GM21529 (cell line): Measurements from ENCODE around the gene DTNBP1.

Source experiments
- ATAC-seq: cut with Tn5 transposase; IDR thresholded peaks from one replicate; pipeline ENCODE4 v1.9.1; 2021; ENCODE audit not compliant: unreplicated experiment

Gene DTNBP1

DNA sequence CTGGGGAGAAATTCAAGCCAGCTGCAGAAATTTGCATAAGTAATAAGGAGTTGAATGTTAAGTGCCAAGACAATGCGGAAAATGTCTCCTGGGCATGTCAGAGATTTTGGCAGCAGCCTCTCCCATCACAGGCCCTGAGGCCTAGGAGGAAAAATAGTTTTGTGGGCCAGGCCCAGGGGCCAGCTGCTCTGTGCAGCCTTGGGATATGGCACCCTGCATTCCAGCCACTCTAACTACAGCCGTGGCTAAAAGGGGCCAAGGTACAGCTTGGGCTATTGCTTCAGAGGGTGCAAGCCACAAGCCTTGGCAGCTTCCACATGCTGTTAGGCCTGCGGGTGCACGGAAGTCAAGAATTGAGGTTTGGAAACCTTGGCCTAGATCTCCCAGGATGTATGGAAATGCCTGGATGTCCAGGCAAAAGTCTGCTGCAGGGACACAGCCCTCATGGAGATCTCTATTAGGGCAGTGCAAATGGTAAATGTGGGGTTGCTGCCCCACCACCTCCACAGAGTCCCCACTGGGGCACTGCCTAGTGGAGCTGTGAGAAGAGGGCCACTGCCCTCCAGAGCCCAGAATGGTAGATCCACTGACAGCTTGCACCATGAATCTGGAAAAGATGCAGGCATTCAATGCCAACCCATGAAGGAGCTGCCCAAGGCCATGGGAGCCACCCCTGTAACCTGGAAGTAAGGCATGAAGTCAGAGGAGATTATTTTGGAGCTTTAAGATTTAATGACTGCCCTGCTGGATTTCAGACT is 126.5 kb downstream of the DTNBP1 start:
- no peak for ATAC-seq

DNA sequence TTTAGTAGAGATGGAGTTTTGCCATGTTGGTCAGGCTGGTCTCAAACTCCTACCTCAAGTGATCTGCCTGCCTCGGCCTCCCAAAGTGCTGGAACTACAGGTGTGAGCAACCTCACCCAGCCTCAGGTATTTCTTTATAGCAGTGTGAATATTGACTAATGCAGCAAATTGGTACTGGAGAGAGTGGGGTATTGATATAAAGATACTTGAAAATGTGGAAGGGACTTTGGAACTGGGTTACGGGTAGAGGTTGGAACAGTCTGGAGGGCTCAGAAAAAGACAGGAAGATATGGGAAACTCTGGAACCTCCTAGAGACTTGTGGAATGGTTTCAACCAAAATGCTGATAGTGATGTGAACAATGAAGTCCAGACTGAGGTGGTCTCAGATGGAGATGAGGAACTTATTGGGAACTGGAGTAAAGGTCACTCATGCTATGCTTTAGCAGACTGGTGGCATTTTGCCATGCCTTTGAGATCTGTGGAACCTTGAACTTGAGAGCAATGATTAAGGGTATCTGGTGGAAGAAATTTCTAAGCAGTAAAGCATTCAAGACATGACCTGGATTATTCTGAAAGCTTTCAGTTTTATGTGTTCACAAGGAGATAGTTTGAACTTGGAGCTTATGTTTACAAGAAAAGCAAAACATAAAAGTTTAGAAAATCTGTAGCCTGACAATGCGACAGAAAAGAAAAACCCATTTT is 127.2 kb downstream of the DTNBP1 start:
- ATAC-seq, result no peak

DNA sequence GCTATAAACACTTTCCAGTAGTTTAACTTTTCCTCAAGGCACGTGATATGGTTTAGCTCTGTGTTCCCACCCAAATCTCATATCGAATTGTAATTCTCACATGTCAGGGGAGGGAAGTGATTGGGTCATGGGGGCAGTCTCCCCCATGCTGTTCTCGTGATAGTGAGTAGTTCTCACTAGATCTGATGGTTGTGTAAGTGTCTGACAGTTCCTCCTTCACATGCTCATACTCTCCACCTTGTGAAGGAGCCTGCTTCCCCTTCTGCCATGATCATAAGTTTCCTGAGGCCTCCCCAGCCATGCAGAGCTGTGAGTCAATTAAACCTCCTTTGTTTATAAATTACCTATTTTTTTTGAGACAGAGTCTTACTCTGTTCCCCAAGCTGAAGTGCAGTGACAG is 127.9 kb downstream of the DTNBP1 start:
- ATAC-seq, result no peak

DNA sequence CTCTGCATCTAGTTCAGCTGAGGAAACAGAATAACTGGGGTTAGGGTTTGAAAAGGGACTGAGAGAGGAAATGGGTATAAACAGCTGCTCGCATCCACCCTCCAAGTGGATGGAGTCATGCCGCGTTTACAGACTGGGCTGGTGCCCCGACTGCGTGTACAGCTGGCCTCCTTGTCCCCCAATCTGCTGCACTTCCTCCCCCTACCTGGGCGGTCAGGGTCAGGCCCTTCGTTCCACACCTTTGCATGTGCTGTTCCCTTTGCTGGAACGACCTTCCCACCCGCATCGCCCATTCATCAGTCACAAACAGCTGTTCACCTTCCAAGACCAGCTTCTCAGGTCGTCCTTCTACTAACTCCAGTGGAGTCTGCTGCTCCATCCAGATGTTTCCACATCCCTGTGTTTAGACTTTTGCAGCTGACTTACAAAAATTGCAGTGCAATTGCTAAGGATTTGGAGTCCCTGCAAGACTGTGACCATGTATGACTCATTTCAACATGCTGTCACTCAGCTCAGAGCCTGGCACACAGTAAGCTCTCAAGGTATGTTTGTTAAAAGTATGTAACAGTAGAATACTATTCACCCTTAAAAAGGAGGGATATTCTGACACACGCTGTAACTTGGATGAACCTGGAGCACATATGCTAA is 129.3 kb downstream of the DTNBP1 start:
- no peak for ATAC-seq

DNA sequence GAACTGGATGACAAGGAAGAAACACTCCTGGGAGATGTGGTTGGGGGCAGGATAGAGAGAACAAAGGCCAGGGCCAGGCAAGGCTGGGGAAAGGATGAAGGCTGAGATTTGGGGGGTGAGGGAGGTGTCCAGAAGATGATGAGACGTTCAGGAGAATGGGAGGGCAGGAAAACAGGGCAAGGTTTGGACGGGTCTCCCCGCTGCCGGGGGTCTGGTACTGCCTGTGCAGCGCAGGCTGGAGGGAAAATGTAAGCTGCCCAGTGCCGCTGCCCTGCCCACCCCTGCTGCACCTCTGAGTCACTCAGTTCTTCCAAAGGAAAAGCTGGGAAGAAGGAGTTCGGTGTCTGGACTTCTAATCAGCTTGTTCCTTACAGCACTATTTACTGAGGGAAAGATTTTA is 130.9 kb downstream of the DTNBP1 start:
- ATAC-seq, result no peak

DNA sequence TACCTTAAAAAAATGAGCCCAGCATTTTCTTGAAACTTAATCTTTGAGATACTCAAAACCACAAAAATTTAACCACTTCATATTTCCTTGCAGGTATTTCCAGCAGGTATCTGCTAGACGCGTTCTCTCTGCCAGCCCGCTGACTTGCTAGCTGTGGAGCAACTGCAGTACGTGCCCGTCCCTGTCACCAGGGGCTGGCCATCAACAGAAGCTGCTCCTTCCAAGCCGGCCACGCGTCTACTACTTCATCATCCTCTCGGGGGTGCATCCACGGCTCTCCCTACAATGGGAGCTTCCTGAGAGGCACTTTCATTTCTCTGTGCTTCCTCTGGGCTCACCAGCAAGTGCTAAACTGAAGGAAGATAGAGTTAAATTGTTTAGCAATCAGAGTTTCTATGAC is 132.4 kb downstream of the DTNBP1 start:
- ATAC-seq, result no peak

DNA sequence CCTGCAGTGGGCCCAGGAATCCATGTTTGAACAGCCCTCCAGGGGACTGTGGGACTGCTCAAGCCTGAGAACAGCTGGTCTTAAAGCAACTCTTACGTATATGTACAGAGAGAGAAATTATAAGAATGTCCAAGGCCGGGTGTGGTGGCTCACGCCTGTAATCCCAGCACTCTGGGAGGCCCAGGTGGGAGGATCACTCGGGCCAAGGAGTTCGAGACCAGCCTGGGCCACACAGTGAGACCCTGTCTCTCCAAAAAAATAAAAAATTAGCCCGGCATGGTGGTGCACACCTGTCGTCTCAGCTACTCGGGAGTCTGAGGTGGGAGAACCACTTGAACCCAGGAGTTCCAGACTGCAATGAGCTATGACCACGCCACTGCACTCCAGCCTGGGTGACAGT is 134.0 kb downstream of the DTNBP1 start:
- ATAC-seq, result no peak

DNA sequence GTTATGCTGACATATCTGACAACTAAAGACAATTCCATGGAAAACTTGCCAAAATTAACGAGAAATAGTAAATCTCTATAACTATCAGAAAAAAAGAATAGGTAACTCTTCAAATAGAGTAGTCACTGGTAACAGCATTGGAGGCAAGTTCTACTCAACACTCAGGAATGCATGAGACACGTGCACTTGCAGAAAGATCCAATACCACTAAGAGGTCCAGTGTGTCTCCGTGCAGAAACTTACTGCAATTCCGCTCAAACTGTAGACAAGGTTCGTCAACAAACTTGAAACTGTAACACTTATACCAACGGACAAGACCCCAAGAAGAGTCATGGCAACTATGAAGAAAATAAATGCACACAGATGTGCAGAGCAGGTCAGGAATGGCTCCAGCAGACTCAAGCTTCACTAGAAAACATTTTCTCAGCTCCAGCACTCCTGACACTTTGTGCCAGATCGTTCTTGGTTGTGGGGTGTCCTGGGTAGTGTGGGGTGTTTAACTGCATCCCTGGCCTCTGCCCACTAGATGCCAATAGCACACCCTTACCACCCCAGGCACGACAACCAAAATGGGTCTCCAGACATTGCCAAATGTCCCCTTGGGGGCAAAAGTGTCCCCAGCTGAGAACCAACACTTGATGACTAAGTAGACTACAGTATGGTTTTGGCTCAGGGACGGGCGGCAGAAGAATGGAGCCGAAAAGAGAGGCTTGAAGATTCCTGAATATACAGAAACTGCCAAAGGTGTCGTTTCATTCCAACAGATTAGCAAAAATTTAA is 134.8 kb downstream of the DTNBP1 start:
- no peak for ATAC-seq

DNA sequence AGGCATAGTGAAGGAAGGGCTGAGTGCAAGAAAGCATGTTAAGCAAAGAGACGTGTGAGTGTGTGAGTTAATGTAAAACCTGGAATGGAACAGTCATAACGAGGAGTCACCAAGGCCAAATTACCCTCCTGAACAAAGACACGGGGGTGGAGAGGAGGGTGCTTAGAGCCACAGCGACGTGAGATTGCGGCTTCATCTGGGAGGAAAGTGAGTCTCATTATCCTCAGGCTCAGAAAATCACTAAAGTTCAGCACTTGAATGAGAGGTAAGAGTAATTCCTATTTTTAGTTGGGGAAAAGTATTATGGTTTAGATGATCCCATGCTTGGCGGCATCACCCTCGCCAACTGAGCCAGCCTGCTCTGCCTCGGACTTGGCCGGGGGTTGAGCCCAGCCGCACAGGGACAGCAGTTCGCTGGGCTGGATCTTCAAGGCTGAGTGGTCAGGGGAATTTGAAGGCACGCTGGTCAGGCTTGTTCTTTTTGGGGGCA is 136.6 kb downstream of the DTNBP1 start:
- peak; percentile 82 for ATAC-seq

DNA sequence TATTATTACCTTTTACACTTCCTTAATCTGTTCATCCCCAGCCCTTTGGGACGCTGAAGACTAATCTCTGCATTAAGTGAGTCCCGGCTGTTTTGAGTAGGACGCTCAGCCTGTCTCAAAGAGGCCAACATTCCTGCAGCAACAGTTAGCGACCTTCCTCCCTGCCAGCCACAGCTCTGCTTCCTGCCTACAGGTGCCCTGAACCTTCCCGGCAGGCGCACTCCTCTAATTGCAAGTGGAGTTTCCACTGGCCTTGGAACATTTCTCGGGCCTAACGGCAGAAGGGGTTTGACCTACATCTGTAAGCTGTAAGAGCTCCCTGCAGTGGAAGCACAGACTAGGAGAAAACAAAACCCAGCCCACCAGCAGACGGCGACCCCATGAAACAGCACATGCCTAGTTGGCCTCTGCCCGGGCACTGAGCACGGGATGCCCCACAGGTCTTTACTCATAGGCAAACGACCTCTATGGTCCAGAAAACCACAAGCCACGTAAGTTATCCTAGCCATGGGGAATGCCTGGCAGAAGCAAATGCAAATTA is 137.9 kb downstream of the DTNBP1 start:
- ATAC-seq, result no peak

DNA sequence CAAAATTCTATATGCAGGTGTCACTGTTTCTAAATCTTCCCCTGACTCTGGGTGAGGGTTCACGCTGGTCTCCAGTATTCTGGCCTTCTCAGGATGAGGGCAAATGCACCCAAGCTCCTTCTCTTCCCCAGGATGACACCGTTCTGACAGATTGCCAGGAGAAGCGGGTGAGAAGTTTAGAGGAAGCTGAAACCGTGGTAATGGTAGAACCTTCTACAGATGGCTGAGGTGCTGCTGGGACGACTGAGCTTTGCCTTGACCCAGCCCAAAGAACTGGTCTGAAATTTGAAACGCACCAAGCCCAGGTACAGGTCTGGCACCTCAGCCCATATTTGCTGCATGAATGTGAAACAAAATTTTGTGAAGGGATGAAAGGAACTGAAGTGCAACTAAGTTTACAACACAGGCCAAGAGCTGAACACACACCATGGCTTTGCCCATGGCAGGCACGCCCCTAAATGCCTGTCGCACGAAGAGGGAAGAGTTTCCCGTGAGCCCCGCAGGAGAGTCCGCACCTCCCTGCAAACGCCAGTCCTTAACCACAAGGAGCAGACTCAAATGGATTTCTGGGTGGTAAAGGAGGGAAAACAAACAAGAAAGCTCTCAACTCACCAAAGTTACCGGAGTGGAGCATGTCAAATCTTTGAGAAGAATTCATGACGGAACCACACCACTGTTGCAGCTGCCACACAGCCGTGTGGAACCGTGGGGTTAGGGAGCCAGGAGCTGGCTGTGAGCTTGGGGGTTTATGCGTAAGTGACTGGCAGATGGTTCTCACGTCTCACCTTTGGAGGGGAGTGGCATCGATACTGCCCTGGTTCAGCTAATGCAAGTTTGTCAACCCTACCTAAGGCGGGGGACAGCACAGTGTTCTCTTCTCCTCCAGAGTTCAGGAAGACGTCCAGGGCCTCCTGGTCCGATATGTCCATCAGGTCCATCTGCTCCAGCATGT is 138.9 kb downstream of the DTNBP1 start:
- ATAC-seq, result no peak

DNA sequence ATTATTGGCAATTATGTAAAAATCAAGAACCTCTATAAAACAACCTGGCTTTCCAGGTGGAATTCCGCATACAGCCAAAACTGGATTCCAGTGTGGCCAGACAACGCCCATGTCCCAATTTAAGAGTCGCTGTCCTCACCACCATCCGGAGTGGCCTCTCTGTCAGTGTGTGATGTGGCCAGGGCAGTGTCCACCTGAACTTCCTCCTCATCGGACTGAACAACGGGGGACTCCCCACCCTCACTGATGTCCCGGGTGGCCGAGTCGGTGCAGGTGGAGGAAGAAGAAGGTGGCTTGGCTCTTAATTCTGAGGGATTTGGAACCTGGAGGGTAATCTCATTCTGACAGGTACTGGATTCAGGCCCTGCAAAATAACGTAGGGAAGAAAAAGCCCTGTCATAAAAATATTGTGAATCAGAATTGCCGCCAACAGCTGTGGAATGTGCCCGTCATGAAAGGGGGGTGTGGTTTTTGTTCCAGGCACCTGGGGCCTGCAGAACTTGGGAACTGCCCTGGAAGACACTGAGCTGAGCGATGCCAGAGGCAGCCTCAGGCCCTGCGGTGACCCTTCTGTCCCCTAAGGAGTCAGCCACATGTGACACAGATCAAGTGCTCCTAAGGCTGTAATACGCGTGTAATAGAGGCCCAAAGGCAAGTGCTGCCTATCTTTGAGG is 139.8 kb downstream of the DTNBP1 start:
- ATAC-seq, result no peak

DNA sequence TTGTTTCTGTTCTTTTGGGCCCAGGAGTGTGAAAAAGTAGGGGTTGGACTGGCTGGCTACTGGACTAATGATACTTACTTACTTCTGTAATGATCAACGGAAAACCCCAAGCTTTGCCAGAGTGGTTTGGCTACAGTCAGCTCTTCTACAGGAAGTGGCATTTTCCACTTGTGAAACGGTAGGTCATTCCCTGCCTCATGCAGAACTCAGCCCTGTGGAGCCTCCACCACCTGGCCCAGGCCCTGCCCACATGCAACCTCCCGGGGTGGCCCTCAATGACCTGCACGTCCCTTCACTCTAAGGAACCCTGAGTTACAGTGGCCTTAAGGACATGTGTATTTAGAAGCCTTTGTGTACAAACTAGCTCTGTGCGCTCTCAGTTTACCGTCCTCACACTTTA is 140.4 kb downstream of the DTNBP1 start:
- ATAC-seq, result no peak

DNA sequence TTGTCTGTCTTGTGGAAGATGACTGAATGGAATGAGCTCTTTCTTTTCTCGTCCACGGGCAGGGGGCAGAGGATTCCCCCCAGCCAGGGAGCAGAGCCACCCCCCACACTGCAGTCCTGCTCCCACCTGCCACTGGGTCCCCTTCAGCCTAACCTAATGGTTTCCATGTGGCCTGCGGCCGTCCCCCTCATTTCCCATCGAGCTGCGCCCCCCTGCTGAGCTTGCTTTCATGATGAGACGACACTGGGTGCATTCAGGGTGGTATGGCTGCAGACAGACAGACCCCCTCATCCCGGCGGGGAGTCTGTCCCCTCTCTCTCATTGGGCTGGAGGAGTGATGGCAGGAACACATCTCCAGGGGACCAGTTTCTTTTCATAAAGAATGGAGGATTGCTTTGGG is 140.8 kb downstream of the DTNBP1 start:
- ATAC-seq, result no peak

DNA sequence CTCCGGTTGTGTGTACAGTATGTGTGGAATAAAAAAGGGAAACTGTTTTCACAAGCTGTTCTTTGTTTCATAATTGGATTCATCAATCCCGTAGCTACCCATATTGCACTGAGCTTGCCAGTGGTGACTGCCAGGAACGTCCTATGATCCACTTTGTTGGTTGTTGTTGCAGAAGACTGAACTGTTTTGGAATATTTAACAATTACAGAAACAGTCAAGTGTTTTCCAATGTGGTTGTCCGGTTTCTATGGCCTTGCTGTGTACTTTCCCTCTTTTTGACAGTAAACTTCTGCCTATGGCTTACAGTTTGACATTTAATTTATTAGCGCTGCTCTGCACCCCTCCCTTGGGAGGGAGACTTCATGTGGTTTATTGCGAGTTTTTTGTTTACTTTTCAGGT is 141.2 kb downstream of the DTNBP1 start:
- ATAC-seq, result no peak

DNA sequence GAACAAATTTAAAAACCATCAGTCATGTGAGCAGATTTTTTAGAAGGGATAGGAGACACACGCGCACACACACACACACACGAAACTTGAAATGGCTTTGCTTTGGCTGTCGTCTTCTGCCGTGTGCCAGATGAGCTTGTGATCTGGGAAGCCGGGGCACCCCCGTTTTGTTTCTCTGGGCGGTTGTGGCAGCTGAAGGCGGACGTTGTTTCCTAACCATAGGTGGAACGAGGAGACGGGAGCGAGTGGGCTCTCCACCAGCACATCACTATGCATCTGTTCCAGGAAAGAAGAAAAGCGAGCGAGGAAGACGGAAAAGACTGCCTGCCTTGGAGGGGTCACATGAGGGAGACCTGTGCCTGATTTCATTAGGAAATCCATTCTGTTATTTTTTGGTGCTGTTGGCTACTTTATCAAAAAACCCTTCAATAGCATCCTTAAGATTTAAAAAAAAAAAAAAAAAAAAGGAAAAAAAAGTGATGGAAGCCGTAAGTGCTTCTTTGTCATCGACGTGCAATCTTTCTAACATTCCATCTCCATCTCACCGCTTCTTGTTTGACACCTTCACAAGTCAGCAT is 142.1 kb downstream of the DTNBP1 start:
- no peak for ATAC-seq

DNA sequence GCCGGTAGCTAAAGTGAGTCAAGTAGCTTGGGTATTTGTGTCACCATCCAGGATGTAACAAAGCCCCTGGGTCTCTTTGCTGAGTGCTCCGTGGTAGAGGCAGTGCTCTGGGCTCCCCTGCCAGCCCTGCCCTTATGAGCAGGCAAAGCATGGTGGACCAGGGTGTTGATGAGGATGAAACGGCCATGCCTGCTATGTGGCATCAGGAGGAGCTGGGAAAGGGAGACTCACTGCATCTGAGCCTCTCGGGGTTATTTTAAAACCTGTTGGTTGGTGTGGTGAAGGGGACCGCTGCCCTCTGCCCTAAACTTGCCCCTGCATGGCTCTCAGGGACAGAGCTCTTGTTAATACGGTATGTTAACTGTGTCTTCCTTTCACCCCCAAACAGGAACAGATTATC is 143.1 kb downstream of the DTNBP1 start:
- no peak for ATAC-seq

DNA sequence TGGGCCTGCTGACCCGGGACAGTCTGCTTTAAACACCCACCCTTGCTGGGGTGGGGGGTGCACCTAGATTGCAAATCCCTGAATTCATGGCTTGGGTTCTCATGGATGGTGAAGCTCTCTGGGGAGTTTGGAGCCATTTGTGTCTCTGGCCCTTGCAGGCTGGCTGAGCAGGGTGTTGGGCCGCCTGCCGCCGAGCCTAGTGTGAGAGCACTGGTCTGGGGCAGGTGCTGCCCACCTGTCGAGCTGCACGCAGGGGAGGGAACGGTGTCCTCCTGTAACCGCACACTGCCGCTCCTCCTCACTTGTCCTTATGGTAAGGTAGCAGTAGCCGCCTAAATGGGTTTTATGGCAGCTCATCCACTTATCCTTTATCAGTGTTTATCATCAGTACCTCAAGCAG is 143.9 kb downstream of the DTNBP1 start:
- ATAC-seq, result no peak

DNA sequence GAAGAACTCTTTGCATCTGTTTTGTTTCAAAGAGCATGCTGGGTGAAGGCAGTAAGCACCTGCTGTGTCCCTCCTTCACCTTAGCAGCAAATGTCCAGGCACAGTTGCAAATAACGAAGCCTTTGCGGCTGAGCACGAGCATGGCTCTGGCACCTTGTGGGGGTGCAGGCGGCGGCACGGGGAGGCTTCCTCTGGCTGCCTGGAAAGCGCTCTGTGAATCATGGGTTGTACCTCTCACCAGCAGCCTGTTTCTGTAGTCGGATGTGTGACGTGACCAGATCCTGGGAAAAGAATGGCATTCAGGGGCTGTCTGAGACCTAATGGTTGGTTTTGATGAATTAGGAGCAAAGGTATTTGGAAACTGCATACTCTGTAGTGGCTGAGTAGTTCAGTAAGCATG is 144.8 kb downstream of the DTNBP1 start:
- no peak for ATAC-seq
